Gastroesophageal sphincter (tissue), 3 donors: ENCODE data around the gene NPDC1.

Source experiments
- CTCF ChIP-seq, 4 experiments: fragments of 200-600 bp in 2 of 4; fragments of 450-650 bp in 2 of 4; sonication (generic) in 1 of 4; IDR thresholded peaks; one replicate each; pipeline ENCODE4 v1.5.1; 2017 to 2019; ENCODE audit warnings: antibody characterized with exemption in 4 of 4, mild to moderate bottlenecking in 2 of 4, moderate library complexity in 2 of 4
- EP300 ChIP-seq: sonication (generic); formaldehyde crosslinking; IDR thresholded peaks from one replicate; pipeline ENCODE4 v1.6.1; 2017; ENCODE audit warnings: antibody characterized with exemption, mild to moderate bottlenecking
- POLR2A ChIP-seq, 2 donors: fragments of 450-650 bp; IDR thresholded peaks; one replicate each; pipeline ENCODE4 v1.6.1; 2017; ENCODE audit warnings: antibody characterized with exemption in 2 of 2, mild to moderate bottlenecking in 2 of 2, moderate library complexity in 1 of 2

GRCh38 chr9:137051145-137051724 lies 5.3 kb upstream of the NPDC1 start:
- TF ChIP-seq EP300 (no peak), POLR2A (IDR thresholded peaks at IDR 0.05) (no peak), CTCF (IDR thresholded peaks at IDR 0.05) (no peak)
